Endodermal cell (in vitro differentiated cells): ENCODE data around the gene FAHD2A. TPM values are rescaled to one million over a fixed set of nuclear protein-coding genes. Genes with fewer than 3 reads are reported as not detected.

Experiments
- DNase-seq: peaks from one replicate; pipeline ENCODE4 v3.0.0-alpha.2; 2017
- H3K27ac ChIP-seq: 2 replicates; pipeline ENCODE4 v1.5.1; 2013; ENCODE audit warnings: mild to moderate bottlenecking, low read depth, low read length, moderate library complexity
- H3K27me3 ChIP-seq: 2 replicates; pipeline ENCODE4 v1.6.1; 2013; ENCODE audit warnings: mild to moderate bottlenecking, low read length, moderate library complexity; ENCODE audit not compliant: insufficient read depth, control insufficient read depth, poor library complexity, severe bottlenecking
- H3K36me3 ChIP-seq: 2 replicates; pipeline ENCODE4 v1.7.0; 2013; ENCODE audit warnings: mild to moderate bottlenecking, low read length, moderate library complexity; ENCODE audit not compliant: control insufficient read depth, insufficient read depth
- H3K4me1 ChIP-seq: one replicate; pipeline ENCODE4 v1.7.0; 2013; ENCODE audit warnings: low read length; ENCODE audit not compliant: control insufficient read depth, insufficient read depth
- H3K4me3 ChIP-seq: 2 replicates; pipeline ENCODE4 v1.5.1; 2013; ENCODE audit warnings: mild to moderate bottlenecking, low read length, moderate library complexity
- H3K9ac ChIP-seq: 2 replicates; pipeline ENCODE4 v1.6.1; 2013; ENCODE audit warnings: mild to moderate bottlenecking, low read length, moderate library complexity; ENCODE audit not compliant: poor library complexity, severe bottlenecking; ENCODE audit errors: extremely low read depth
- H3K9me3 ChIP-seq: 2 replicates; pipeline ENCODE4 v1.6.1; 2013; ENCODE audit warnings: mild to moderate bottlenecking, low read length, moderate library complexity; ENCODE audit not compliant: control insufficient read depth
- H3K27ac Mint-ChIP-seq: 2 replicates; pipeline ENCODE4 v1.8.0; 2020; ENCODE audit warnings: mixed read lengths
- H3K27me3 Mint-ChIP-seq: 2 replicates; pipeline ENCODE4 v1.8.0; 2021; ENCODE audit warnings: mild to moderate bottlenecking, mixed read lengths; ENCODE audit not compliant: insufficient read depth
- H3K36me3 Mint-ChIP-seq: 2 replicates; pipeline ENCODE4 v1.8.0; 2020; ENCODE audit warnings: low read depth, mixed read lengths
- H3K4me1 Mint-ChIP-seq: 2 replicates; pipeline ENCODE4 v1.8.0; 2020; ENCODE audit warnings: mixed read lengths
- H3K4me3 Mint-ChIP-seq: 2 replicates; pipeline ENCODE4 v1.8.0; 2020; ENCODE audit warnings: mild to moderate bottlenecking, moderate library complexity, mixed read lengths
- H3K9me3 Mint-ChIP-seq: 2 replicates; pipeline ENCODE4 v1.8.0; 2020; ENCODE audit warnings: mild to moderate bottlenecking, mixed read lengths
- WGBS, 2 experiments: methylation state at CpG; one replicate each; pipeline versions ENCODE4 v1.1.5 to v1.1.7; 2013; ENCODE audit warnings: missing lambda C conversion rate in 2 of 2, mixed read lengths in 1 of 2; ENCODE audit not compliant: insufficient coverage in 1 of 2, insufficient read length in 1 of 2; 5-methylcytosine and 5-hydroxymethylcytosine counted together
- total RNA-seq, 2 donors: library from RNA; stranded (reverse); fragmentation: NEBNext Ultra II Directional in 1 of 2; extraction: Animal tissue kit (Norgen Biotek cat#: 25700) in 1 of 2; gene quantifications; 2 replicates in 1 of 2; 3 replicates in 1 of 2; pipeline ENCODE4 v1.2.1, GENCODE V29; 2021
- TF ChIP-seq, protein P1 (sequence below): fragments of 200-600 bp; sonication (generic); conservative IDR thresholded peaks from 2 replicates; pipeline ENCODE4 v1.5.0; 2021; ENCODE audit warnings: antibody characterized with exemption, mild to moderate bottlenecking

Gene FAHD2A
- total RNA-seq, 2 donors from 2014 or later = 45.2 to 49.4 TPM

DNA sequence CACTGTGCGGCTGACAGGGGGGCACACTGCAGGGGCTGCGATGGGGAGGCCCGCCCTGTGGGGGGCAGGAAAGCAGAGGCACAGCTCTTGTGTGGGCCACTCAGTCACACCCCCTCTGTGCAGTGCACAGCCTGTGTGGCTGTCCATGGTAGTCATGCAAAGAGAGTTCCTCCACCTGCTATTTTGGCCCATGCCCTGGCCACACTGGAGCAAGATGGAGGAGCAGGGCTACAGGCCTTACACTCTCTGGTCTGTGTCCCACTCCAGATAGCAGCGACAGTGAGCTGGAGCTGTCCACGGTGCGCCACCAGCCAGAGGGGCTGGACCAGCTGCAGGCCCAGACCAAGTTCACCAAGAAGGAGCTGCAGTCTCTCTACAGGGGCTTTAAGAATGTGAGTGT is 28.5 kb upstream of the FAHD2A start:
- H3K4me1 Mint-ChIP-seq = no peaks in the 10 kb centered on the region
- H3K9me3 Mint-ChIP-seq = no peaks in the 10 kb centered on the region
- 93 to 100% methylated on average over 1 to 6 of the region's 6 CpGs for WGBS, 2 experiments
- no peaks in the 10 kb centered on the region for H3K27me3 Mint-ChIP-seq
- H3K36me3 Mint-ChIP-seq = no peaks in the 10 kb centered on the region
- peak; percentile 41 for DNase-seq
- TF ChIP-seq, protein P1, sequence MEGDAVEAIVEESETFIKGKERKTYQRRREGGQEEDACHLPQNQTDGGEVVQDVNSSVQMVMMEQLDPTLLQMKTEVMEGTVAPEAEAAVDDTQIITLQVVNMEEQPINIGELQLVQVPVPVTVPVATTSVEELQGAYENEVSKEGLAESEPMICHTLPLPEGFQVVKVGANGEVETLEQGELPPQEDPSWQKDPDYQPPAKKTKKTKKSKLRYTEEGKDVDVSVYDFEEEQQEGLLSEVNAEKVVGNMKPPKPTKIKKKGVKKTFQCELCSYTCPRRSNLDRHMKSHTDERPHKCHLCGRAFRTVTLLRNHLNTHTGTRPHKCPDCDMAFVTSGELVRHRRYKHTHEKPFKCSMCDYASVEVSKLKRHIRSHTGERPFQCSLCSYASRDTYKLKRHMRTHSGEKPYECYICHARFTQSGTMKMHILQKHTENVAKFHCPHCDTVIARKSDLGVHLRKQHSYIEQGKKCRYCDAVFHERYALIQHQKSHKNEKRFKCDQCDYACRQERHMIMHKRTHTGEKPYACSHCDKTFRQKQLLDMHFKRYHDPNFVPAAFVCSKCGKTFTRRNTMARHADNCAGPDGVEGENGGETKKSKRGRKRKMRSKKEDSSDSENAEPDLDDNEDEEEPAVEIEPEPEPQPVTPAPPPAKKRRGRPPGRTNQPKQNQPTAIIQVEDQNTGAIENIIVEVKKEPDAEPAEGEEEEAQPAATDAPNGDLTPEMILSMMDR = no peak
- no peaks in the 10 kb centered on the region for H3K4me1 ChIP-seq
- H3K9ac ChIP-seq = no peak overlapping the region
- no peak overlapping the region for H3K4me3 Mint-ChIP-seq
- no peak overlapping the region for H3K4me3 ChIP-seq
- no peak overlapping the region for H3K27ac ChIP-seq
- no peaks in the 10 kb centered on the region for H3K27me3 ChIP-seq
- no peak overlapping the region for H3K27ac Mint-ChIP-seq
- H3K9me3 ChIP-seq = no peaks in the 10 kb centered on the region
- H3K36me3 ChIP-seq = no peaks in the 10 kb centered on the region

DNA sequence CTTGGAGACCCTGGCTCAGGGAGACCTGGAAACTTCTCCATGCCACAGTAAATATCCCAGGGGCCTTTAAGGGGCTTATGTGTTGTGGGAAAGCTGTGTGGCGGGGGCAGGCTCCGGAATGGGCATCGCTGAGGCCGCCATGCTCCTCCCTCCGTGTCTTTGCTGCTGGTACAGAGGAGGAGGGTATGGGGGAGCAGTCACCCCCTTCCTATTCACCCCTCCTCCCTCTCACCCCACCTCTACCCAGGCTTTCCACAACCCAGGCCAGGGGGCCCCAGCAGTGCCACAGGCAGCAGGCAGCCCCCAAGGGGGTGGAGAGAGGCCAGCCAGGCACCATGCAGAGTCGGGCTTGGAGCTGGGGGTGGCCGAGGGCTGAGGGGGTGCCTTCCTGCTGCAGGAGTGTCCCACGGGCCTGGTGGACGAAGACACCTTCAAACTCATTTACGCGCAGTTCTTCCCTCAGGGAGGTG is 28.0 kb upstream of the FAHD2A start:
- H3K27me3 Mint-ChIP-seq = no peaks in the 10 kb centered on the region
- Histone ChIP-seq H3K27ac (no peak overlapping the region), H3K9ac (no peak overlapping the region), H3K4me3 (no peak overlapping the region), H3K27me3 (no peaks in the 10 kb centered on the region), H3K36me3 (no peaks in the 10 kb centered on the region), H3K9me3 (no peaks in the 10 kb centered on the region), H3K4me1 (no peaks in the 10 kb centered on the region)
- no peaks in the 10 kb centered on the region for H3K9me3 Mint-ChIP-seq
- WGBS, 2 experiments = 85 to 90% methylated on average over 2 to 7 of the region's 11 CpGs
- H3K27ac Mint-ChIP-seq = no peak overlapping the region
- no peak overlapping the region for H3K4me3 Mint-ChIP-seq
- H3K36me3 Mint-ChIP-seq = no peaks in the 10 kb centered on the region
- no peaks in the 10 kb centered on the region for H3K4me1 Mint-ChIP-seq
- TF ChIP-seq, protein P1 = no peak
- peak; percentile 38 for DNase-seq

DNA sequence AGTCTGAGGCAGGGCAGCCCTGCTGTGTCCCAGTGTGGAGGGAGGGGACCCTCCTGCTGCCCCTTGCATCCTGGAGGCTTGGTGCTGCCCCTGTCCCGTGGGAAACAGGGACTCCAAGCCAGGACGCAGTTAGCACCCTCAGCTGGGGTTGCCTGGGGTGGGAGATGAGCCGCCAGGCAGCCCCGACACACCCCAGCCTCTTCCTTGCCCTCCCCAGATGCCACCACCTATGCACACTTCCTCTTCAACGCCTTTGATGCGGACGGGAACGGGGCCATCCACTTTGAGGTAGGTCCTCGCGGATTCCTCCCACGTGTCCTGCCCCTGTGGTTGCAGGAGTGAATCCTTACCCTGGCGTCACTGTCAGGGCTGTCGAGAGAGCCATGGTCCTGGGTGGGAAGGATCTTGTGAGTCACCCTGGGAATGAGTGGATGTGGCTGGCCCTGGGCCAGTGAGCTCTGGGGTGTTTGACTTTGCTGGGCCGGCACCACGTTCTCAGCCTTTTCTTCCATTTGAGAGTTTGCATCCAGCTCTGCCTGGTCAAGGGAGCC is 27.5 kb upstream of the FAHD2A start:
- H3K4me3 ChIP-seq = no peak overlapping the region
- no peaks in the 10 kb centered on the region for H3K27me3 Mint-ChIP-seq
- H3K9me3 Mint-ChIP-seq = no peaks in the 10 kb centered on the region
- H3K36me3 ChIP-seq = no peaks in the 10 kb centered on the region
- H3K36me3 Mint-ChIP-seq = no peaks in the 10 kb centered on the region
- H3K9ac ChIP-seq = no peak overlapping the region
- H3K4me3 Mint-ChIP-seq = no peak overlapping the region
- DNase-seq = peak; percentile 40
- TF ChIP-seq, protein P1 = no peak
- H3K27me3 ChIP-seq = no peaks in the 10 kb centered on the region
- WGBS, 2 experiments = 86 to 91% methylated on average over 9 to 15 of the region's 15 CpGs
- no peaks in the 10 kb centered on the region for H3K4me1 ChIP-seq
- no peak overlapping the region for H3K27ac ChIP-seq
- H3K4me1 Mint-ChIP-seq = no peaks in the 10 kb centered on the region
- H3K27ac Mint-ChIP-seq = no peak overlapping the region
- no peaks in the 10 kb centered on the region for H3K9me3 ChIP-seq
